HG03280 (cell line): ENCODE results near the gene OTOG.

ENCODE experiments used
- ATAC-seq: cut with Tn5 transposase; IDR thresholded peaks from one replicate; pipeline ENCODE4 v1.9.1; 2021; ENCODE audit warnings: mild to moderate bottlenecking, moderate library complexity; ENCODE audit not compliant: unreplicated experiment

Gene OTOG

DNA sequence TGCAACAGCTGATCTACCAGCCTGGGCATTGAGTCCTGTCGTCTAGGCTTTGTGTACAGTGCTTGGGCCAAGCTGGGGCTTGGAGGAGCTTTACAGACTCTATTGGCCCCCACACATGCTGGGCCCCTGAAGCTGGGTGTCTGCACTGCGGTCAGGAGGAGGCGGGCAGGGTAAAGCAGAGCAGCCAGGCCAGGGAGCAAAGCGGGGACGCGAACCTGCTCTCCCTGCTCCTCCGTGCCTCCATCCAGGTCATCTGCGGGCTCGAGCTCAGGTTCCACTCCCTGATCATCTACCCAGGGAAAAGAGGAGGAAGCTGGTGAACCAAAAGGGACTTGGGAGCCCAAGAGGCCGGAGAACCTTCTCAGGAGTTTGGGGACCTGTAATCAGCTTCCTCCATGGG is 29.9 kb upstream of the OTOG start:
- no peak for ATAC-seq

DNA sequence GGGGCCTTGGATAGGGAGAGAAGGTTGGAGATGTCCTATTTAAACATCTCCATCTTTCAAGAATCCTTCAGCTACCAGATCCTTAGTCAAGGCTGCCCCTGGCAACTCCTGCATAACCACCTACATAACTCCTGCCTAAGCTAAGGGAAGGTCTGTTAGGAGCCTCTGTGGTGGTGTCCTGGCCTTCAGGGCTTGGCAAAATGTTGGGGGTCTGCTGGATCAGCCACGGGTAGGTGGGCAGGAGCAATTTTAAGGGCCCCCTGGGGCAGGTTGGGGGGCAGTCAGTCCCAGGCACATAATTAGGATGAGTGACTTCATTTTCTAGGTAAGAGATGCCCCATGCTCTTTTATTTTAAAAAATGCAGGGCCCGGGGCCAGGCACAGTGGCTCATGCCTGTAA is 28.7 kb upstream of the OTOG start:
- no peak for ATAC-seq

DNA sequence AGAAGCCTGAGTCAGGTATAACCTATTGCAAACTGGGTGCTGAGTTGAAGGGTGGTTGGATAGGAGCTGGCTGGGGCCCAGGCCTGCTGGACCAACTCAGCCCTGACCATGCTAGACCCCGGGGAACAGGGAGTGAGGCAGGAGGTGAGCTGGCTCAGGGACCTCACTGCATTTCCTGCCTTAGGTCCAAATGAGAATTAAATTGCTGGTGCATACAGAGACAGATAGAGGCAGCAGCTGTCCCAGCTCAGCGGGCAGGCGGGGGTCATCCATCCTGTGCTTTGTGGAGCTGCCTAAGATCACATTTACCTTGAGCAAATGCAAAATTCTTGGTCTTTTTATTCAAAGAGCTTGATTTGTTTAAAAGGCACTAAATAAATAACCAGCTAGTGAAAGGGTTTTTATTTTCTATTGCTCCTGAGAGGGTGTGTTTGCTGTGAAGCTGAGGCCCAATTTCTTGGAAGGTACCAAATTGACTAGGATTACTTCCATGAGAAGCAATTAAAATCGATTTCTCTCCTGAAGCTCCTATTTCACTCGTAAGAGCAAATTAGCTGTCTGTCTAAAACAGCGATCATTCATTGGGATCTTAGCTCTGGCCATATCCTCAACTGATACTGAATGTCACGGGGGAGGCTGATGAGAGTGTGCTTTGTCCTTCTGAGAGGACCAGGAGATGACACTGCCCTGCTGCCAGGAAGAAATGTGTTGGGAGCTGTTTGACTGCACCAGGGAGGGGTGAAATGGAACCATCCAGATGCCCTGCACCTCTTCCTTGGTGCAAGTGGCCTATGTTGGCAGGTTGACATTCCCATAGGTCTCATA is 27.8 kb upstream of the OTOG start:
- ATAC-seq = no peak

DNA sequence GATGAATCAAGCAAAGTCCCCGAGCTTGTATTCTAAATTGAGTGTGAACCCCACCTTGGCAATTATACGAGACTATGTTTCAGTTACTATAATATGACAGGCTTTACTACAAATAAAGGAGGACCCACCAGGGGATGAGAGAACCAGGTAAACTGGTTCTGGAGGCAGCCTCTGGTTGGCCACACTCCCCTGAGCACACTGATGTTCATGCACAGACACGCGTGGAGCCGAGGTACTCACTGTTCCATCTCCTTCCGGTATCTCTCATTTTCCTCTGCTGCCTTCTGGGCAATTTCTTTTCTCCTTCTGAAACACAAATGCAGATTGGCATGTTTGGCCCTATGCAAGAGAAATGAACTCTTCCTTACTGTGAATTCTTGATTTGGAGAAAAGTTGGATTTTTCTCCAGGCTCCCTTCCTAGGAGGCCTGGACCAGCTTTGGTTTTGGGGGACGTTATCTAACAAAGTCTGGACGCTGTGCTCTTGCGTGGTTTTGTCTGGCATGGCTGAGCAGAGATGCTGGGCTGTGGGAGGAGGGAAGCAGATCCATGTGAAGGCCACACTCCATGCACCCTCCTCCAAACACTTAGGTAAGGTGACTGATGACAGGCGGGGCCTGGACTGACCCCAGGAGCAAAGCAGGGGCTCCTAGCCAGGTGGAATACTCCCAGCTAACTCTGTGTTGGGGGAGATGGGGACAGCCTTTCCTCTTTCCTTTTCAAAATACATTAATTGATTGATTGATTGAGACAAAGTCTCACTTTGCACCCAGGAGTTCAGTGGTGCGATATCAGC is 25.8 kb upstream of the OTOG start:
- no peak for ATAC-seq

DNA sequence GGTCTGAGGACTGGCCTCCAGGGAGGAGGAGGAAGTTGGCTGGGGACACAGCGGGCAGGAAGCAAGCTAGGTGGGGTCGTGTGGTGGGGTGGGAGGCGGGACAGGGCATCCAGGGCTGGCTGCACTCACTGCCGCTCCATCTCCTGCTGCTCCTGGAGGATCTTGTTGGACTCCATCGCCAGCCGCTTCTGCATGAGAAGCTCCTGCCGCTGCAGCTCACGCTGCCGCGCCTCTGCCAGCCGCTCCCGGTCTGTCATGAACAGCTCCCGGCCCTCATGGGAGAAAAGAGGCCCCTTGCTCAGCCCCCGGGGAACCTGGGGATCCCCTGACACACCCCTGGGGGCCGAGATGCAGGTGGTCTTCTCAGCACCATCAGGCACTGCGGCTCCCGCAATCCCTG is 24.4 kb upstream of the OTOG start:
- ATAC-seq = no peak

DNA sequence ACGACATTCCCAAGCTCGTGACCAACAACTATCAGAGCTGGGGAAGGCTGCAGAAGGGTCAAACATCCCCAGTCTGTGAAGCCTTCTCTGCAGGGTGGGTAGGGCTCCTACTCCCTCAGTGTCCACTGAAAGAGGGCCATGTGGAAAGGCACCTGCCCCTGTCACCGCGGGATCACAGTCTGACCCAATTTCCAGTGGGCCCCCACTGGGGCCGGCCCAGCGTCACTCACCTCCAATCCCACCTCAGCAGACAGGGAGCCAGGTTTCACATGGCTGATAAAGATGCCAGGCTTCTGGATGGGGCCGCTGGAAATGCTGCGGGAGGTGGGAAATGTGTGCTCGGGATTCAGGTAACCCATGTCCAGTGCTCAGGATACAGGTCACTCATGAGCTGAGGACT is 22.8 kb upstream of the OTOG start:
- ATAC-seq = no peak

DNA sequence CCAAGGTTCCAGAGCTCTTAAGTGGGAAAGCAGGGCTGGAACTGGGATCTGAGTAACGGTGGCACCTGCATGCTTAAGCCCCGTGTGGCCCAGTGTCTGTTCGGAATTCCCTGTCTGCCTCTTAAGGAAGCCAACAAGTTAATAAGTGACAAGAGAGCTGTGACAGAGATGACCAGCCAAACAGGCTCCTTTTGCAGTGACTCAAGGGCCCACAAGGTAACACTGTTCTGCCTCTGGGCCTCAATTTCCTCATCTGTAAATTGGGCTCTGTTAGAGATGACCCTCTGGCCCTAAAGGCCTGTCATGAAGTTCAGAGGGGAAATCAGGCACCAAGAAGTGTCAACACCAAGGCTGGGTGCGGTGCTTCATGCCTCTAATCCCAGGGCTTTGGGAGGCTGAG is 21.5 kb upstream of the OTOG start:
- no peak for ATAC-seq

DNA sequence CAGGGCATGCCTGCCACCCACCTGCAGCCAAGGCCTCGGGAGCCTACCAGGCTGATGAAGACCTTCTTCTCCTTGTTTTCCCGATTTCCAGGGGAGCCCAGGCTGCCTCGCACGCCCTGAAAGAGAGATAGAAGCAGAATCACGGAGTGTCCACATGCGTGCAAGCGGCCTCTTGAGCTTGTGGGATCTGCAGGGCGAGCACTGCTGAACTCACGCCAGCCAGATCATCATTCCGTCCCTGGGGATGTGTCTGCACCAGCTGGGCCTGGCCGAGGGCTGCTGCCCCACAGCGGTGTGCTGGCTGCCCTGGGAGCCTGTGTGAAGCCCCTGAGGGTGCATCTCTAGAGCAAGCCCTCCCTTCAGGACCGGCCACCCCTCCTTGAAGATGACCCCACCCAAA is 20.7 kb upstream of the OTOG start:
- ATAC-seq = no peak

DNA sequence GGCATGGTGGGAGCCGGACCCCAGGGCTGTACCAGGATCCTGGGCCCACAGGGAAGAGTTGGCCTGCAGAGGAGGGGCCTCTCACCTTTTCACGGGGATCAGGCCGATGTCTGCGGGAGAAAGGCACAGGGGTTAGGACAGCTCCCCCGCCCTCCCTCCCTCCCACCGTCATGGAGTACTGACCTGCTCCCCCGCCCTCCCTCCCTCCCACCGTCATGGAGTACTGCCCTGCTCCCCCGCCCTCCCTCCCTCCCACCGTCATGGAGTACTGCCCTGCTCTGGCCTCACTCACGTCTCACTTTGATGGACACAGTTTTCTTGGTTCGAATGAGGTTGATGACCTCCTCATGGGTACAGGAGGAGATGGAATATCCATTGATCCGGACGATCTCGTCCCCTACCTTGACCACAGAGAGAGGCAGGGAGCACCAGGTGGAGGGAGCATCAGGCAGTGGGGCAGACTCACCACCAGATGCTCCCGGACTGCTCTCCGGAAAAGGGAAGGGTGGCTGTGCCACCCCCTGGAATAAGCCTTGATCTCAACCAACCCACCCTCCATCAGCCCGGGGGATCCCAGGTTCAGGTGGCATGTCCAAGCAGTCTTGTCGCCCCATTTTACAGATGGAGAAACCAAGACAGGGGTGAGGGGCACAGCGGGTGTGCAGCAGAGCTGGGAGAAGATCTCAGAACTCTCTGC is 20.0 kb upstream of the OTOG start:
- no peak for ATAC-seq

DNA sequence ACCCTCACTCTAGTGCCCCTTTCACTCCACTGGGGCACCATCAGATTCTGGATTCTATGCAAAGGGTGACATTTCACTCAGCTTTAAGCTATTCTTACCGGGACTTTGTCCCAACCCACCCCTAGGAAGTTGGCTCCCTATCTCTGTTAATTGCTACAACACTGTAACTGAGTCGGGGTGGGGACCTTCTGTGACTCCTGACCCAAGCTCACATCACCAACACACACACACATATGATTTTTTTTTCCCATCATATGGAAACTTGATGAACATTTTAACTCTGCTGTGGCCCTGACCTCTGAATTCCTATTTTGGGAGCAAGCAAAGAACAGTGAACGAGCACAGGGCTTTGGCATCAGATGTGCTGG is 19.4 kb upstream of the OTOG start:
- ATAC-seq = no peak

DNA sequence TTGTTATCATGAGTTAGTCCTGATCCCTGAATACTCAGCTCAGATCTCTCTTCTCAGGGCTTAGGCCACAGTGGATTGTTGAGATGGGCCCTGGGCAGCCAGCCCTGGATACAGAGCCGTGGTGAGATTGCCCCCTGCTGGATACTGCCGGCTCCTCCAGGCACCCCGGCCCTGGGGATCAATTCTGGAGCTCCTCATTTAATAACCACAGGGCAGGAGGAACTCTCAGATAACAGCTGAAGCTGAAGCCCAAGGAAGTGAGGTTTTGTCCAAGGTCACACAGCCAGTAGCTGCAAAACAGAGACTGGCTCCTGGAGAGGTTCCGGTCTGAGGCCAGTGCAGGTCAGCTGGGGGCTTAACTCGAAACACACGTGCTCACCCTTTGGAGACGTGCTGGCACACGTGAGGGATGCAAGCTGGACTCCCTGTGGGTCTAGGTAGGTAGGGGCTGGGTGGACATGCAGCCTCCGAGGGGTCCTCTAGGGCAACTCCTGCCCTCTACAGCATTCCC is 18.8 kb upstream of the OTOG start:
- ATAC-seq = no peak

DNA sequence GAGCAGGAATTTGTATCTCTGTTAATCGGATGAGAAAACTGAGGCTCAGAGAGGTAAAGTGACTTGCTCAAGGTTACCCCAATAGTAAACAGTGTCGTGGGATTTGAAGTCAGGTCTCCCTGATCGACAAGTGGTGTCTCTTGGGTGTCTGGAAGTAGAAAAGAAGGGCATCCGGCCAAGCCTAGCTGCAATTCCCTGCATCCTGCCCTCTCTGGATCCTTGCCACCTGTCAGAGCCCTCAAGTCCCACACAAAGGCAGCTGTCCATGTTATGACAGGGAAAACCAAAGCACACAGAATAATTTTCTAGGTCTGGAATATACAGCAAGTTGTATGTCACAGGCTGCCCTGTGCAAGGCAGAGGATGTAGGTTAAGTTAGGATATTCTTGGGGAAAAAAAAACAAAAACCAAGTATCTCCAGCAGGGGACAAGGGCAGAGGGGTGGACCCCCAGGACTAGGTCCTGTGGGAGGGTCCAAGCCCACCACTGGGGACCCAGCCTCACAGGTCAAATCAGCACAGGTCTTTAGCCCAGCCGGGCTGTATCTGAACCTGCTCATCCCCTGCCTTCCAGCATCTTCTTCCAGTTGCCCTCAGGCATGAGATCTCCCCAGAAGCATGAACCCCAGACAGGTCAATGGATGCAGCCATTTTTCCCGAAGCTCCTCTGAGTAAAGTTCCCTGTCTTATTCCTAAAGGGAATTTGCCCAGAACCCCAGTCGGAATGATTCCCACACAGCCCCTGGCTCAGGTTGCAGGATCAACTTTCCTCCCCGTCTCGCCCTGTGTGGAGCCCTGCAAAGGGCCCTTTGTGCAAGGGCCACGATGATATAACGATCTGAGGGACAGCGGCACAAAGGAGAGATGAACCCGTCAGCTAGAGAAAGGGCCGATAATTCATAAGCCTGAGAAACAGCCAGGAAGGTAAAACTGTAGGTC is 17.9 kb upstream of the OTOG start:
- ATAC-seq = no peak

DNA sequence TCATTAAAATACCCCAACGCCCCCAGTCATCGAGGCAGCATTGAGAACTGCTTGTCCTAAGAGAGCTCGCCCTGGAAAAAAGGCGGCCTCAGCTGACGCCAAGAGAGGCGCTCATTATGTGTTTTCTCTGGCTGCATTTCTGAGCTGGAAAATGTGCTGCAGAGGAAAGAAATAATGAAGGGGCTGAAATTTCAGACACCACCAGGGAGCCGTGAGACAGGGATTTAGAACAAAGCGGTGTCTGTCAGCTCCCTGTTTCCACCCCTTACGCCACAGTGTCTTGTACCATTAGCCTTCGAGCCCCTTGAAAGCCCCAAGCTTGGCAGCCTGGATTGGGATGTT is 17.2 kb upstream of the OTOG start:
- no peak for ATAC-seq

DNA sequence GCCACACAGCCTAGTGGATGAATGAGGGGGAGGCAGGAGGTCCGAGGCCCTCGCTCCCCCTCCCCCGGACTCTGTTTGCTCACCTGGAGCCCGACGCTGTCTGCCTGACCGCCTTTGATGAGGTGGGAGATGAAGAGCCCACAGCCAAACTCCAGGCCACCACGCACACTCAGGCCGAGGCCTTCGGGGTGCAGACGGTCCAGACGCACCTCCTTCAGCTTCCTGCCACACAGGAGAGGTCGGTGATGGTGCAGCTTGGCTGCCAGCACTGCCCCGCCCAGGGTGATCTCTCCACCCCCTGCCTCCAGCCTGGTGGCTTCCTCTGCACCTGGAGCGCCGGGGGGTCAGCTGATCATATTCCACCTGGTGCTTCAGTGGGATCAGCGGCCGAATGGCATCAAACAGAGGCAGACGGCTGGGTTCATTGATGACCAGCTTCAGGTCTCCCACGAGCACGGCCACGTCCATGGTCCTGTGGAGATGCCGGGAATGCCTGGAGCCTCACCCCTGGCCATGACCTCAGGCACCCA is 15.9 kb upstream of the OTOG start:
- no peak for ATAC-seq

DNA sequence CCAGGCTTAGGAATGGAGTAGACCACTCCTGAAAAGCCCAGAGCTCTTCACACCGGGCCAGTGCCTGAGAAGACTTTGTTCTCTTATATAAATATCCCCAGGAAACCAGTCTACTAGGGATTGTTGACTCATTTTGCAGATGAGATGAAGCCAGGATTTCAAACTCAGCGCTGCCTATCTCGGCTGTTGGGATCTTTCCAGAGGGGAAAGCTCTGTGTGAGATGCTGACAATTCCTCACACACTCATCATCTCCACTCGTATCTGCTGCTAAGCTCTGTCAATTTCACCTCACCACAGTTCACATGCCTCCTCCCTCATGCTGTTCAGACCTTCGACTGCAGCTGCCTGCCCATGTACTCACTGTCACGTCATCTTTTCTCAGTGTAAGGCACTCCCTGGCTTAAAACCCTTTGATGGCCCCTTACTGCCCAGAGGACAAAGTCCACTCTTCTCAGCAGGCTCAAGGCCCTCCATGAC is 15.4 kb upstream of the OTOG start:
- no peak for ATAC-seq

DNA sequence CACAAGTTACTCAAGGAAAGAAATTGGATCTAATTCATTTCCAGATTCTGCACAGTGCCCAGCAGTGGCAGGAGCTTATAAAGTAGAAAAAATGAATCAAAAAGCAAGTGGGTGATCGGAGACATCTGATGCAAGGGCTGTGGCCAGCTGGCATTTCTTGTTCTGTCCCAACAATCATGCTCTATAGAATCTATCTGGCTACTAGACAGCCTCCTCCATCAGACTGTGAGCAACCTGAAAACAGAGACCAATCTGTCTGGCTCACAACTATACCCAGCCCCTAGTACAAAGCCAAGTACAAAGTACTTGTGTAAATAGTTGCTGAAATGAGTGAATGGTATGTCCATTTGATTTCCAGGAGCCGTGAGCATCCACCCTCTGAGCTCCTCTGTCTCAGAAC is 14.3 kb upstream of the OTOG start:
- ATAC-seq = no peak

DNA sequence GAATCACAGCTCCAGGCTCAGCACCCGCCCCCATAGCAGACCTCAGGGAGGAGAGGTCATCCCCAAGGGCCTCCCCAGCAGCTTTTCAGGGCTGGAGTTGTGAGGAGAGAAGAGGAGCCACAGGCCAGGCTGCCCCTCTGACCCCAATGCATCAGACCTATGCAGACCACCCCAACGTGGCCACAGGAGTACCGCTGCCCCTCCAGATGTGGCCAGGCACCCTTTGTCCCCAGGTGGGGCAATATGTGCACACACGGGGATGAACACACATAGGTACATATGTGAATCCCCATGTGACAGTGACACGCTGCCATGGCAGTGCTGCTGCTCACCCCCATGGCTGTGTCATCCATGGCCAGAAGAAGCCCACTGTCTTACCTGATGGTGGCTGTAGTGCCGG is 13.7 kb upstream of the OTOG start:
- ATAC-seq = no peak

DNA sequence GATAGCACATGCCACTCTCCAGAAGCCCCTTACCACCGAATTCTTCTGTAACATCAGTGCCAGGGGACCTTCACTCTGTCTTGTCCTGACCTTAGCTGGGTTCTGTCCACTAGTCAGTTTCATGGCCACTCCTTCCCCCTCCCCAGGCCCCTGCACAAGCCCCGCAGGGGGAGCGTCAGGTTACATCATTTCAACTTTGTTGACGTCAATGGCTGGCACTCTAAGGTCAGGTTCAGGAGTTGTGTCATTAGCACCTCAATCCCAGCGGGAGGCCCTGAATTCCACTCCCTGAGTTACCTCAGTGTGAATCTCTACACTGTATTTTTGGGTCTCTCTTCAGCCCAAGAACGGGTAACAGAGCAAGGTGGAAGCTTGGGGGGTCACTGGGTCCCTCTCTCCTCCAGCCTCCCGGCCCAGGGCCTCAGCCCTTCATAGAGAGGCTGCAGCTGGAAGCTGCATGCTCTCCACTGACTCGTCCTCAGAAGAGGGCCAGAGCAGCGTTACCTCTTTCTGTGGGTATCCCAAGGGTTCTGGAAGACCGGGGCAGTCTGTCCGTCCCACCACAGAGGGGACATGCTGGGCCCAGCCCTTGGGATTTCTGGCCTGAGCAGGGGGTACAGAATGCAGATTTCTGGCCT is 13.2 kb upstream of the OTOG start:
- no peak for ATAC-seq

DNA sequence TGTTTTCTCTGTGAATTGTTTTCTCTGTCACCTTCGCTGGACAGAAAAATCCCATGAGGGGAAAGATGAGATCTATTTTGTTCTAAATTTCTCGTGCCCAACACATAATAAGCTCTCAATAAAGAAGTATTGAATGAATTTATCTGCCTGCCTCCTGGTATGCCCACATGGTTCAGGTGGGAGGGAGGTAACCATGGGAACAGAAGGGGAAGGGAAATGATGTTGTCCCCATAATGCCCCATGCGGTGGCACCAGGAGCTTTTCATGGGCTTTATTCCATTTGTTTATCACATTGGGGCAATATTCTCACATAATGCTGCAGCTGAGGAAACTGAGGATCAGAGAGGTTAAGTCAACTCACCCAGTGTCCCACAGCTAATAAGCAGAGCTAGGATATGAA is 11.6 kb upstream of the OTOG start:
- ATAC-seq = no peak

DNA sequence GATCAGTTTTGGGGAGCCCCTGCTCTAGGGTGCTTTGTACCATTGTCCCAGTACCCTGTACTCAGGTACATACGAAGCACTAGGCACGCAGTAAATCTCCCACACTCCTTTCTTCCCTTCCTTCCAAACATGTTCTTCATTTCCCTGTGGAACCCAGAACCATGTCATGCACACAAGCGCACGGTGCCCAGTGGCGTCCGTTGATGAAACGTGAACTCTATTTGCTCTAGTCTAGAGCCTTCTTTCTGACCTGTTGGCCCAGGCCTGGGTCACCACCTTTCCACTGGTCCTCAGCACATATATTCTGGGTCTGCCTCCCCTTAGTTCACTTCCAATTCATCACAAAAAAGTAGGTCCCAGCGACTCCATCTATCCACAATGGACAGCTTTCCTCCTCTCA is 9.8 kb upstream of the OTOG start:
- ATAC-seq = no peak
